Breast epithelium (tissue), 4 donors: Measurements from ENCODE around the gene CD55. TPM values are rescaled to one million over a fixed set of nuclear protein-coding genes. Genes with fewer than 3 reads are reported as not detected.

Experiments
- DNase-seq, 2 donors: peaks; one replicate each; pipeline ENCODE4 v3.0.0-alpha.2; 2019; ENCODE audit warnings: low spot score in 2 of 2
- H3K27ac ChIP-seq, 2 donors: fragments of 200-600 bp; sonication (generic) in 1 of 2; one replicate each; pipeline ENCODE4 v1.5.1; 2016 to 2019; ENCODE audit warnings: mild to moderate bottlenecking in 1 of 2
- H3K27me3 ChIP-seq, 2 donors: fragments of 200-600 bp; sonication (generic) in 1 of 2; one replicate each; pipeline versions ENCODE4 v1.5.1 to v1.6.0; 2017 to 2019; ENCODE audit warnings: control low read depth in 1 of 2, mild to moderate bottlenecking in 1 of 2
- H3K36me3 ChIP-seq: fragments of 200-600 bp; one replicate; pipeline ENCODE4 v1.5.1; 2019
- H3K4me1 ChIP-seq, 2 donors: fragments of 200-600 bp; sonication (generic); one replicate each; pipeline ENCODE4 v1.5.1; 2016 to 2019; ENCODE audit warnings: control low read depth in 1 of 2
- H3K4me3 ChIP-seq, 3 donors: fragments of 200-600 bp; sonication (generic); 1 replicate in 2 of 3; 2 replicates in 1 of 3; pipeline ENCODE4 v1.5.1; 2016 to 2019; ENCODE audit warnings: mild to moderate bottlenecking in 3 of 3, moderate library complexity in 2 of 3
- H3K9me3 ChIP-seq, 2 donors: fragments of 200-600 bp; sonication (generic) in 1 of 2; one replicate each; pipeline ENCODE4 v1.5.1; 2016 to 2019; ENCODE audit warnings: control low read depth in 1 of 2
- POLR2A ChIP-seq: fragments of 450-650 bp; IDR thresholded peaks from one replicate; pipeline ENCODE4 v1.6.1; 2016; ENCODE audit warnings: antibody characterized with exemption, mild to moderate bottlenecking, moderate library complexity
- POLR2AphosphoS5 ChIP-seq, 3 donors: sonication (generic); formaldehyde crosslinking; IDR thresholded peaks; one replicate each; pipeline ENCODE4 v1.6.1; 2017; ENCODE audit warnings: antibody characterized with exemption in 3 of 3
- intact Hi-C: fragments of 100-400 bp; cut with DNase I; formaldehyde crosslinking; loops from one replicate; pipeline ENCODE4 v1.15.1; 2023; ENCODE audit warnings: low total_unique reads
- total RNA-seq, 3 donors: library from RNA; depleted of rRNA; stranded (reverse); fragments of >200 nt; gene quantifications; one replicate each; pipeline ENCODE4 v1.1.0, GENCODE V29; 2016
- TF ChIP-seq, protein P1 (sequence below), 3 donors: fragments of 450-650 bp; IDR thresholded peaks; one replicate each; pipeline ENCODE4 v1.5.1; 2016 to 2017; ENCODE audit warnings: antibody characterized with exemption in 3 of 3, mild to moderate bottlenecking in 3 of 3, moderate library complexity in 3 of 3

The CD55 gene
- total RNA-seq, 3 donors from 2014 or later, result 65.4 to 132 (median 67.8) TPM

DNA sequence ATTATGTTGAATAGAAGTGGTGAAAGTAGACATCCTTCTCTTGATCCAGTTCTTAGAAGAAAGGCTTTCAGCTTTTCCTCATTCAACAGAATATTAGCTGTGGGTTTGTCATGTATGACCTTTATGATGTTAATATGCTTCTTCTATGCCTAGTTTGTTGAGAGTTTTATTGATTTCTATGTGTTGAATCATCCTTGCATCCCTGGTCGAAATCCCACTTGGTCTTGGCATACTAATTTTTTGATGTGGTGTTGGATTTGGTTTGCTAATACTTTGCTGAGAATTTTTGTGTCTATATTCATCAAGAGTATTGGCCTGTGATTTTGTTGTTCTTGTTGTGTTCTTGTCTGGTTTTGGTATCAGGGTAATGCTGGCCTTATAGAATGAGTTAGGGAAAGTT lies 20.9 kb downstream of the CD55 start:
- TF ChIP-seq, protein P1, sequence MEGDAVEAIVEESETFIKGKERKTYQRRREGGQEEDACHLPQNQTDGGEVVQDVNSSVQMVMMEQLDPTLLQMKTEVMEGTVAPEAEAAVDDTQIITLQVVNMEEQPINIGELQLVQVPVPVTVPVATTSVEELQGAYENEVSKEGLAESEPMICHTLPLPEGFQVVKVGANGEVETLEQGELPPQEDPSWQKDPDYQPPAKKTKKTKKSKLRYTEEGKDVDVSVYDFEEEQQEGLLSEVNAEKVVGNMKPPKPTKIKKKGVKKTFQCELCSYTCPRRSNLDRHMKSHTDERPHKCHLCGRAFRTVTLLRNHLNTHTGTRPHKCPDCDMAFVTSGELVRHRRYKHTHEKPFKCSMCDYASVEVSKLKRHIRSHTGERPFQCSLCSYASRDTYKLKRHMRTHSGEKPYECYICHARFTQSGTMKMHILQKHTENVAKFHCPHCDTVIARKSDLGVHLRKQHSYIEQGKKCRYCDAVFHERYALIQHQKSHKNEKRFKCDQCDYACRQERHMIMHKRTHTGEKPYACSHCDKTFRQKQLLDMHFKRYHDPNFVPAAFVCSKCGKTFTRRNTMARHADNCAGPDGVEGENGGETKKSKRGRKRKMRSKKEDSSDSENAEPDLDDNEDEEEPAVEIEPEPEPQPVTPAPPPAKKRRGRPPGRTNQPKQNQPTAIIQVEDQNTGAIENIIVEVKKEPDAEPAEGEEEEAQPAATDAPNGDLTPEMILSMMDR (IDR thresholded peaks at IDR 0.05), result no peak
- TF ChIP-seq POLR2A, result no peak
- TF ChIP-seq POLR2AphosphoS5 (IDR thresholded peaks at IDR 0.05), result no peak
- intact Hi-C loops, result no loop called here
- no peak for DNase-seq
- H3K4me3 ChIP-seq, result no peak overlapping the region
- peaks cover 4% of the 10 kb centered on the region for H3K36me3 ChIP-seq
- no peak overlapping the region for H3K27ac ChIP-seq
- no peaks in the 10 kb centered on the region for H3K27me3 ChIP-seq
- no peaks in the 10 kb centered on the region for H3K4me1 ChIP-seq
- no peaks in the 10 kb centered on the region for H3K9me3 ChIP-seq

GRCh38 chr1:207343675-207344074 lies 22.2 kb downstream of the CD55 start:
- Histone ChIP-seq H3K36me3 (no peaks in the 10 kb centered on the region), H3K4me1 (no peaks in the 10 kb centered on the region)
- no peak for DNase-seq

DNA sequence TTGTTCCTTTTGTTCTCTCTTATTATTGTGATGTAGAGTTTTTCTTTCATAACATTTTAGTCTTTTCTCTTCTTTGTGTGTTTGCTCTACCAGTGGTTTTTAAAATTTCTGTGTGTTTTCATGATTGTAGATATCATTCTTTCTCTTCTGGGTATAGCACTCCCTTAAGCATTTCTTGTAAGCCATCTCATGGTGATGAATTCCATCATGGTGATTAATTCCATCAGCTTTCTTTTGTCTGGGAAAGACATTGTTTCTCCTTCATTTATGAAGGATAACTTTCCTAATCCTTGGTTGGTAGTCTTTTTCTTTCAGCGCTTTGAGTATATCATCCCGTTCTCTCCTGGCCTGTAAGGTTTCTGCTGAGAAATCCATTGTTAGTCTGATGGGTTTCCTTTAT lies 22.7 kb downstream of the CD55 start:
- Histone ChIP-seq H3K4me3 (no peak overlapping the region), H3K27me3 (no peaks in the 10 kb centered on the region), H3K4me1 (no peaks in the 10 kb centered on the region), H3K36me3 (no peaks in the 10 kb centered on the region), H3K9me3 (no peaks in the 10 kb centered on the region), H3K27ac (no peak overlapping the region)
- no peak for DNase-seq
- TF ChIP-seq POLR2AphosphoS5 (IDR thresholded peaks at IDR 0.05) (no peak), POLR2A (no peak)
- TF ChIP-seq, protein P1 (IDR thresholded peaks at IDR 0.05), result no peak
- intact Hi-C loops, result no loop called here

More at GRCh38 chr1:207343675-207344074, 22.2 kb downstream of the CD55 start:
- H3K27ac ChIP-seq, result no peak overlapping the region
- H3K27me3 ChIP-seq, result no peaks in the 10 kb centered on the region
- no peak for TF ChIP-seq POLR2A
- TF ChIP-seq POLR2AphosphoS5 (IDR thresholded peaks at IDR 0.05), result no peak
- TF ChIP-seq, protein P1 (IDR thresholded peaks at IDR 0.05), result no peak
- no peaks in the 10 kb centered on the region for H3K9me3 ChIP-seq
- no peak overlapping the region for H3K4me3 ChIP-seq
- intact Hi-C loops, result no loop called here

- DNase-seq, result no peak
- no peak overlapping the region for H3K4me3 ChIP-seq
- H3K4me1 ChIP-seq, result no peaks in the 10 kb centered on the region
- no peaks in the 10 kb centered on the region for H3K36me3 ChIP-seq
- intact Hi-C loops, result no loop called here
- TF ChIP-seq POLR2AphosphoS5 (IDR thresholded peaks at IDR 0.05) (no peak), POLR2A (no peak)
- TF ChIP-seq, protein P1 (IDR thresholded peaks at IDR 0.05), result no peak
- H3K9me3 ChIP-seq, result no peaks in the 10 kb centered on the region
- H3K27ac ChIP-seq, result peak overlapping the region; percentile 19 to 37
- H3K27me3 ChIP-seq, result no peaks in the 10 kb centered on the region
These were observed 24.4 kb downstream of the CD55 start for GRCh38 chr1:207345644-207346477.

DNA sequence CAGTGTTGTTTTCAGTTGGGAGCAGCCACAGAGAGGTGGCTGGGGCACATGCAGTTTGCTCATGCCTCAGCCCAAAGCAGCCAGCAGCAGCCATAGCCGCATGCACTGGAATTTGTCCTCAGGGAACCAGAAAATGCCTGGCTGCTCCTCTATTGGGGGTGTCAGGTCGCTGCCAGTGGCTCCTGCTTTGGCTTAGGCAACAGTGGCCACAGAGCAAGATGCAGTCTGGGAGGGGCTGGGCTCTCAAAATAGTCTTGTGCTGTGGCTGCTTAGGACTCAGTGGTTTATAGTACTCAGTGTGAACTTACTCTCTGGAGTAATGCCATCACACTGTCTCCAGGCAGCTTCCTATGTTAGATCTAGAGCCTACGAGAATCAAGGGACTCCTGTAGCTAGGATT lies 25.0 kb downstream of the CD55 start:
- Histone ChIP-seq H3K4me3 (no peak overlapping the region), H3K4me1 (no peaks in the 10 kb centered on the region), H3K27me3 (no peaks in the 10 kb centered on the region), H3K27ac (peak overlapping the region; percentile 19 to 37), H3K36me3 (no peaks in the 10 kb centered on the region), H3K9me3 (no peaks in the 10 kb centered on the region)
- no peak for TF ChIP-seq POLR2AphosphoS5 (IDR thresholded peaks at IDR 0.05)
- intact Hi-C loops, result no loop called here
- no peak for DNase-seq
